Mesenteric fat pad (tissue), 1 donor: Measurements from ENCODE around the gene FOXN3. TPM values are rescaled to one million over a fixed set of nuclear protein-coding genes. Genes with fewer than 3 reads are reported as not detected.

Experiments
- DNase-seq: peaks from one replicate; pipeline ENCODE4 v3.0.0-alpha.2; 2020; ENCODE audit warnings: low spot score
- total RNA-seq: library from RNA; stranded (reverse); fragmentation: NEBNext Ultra II Directional; extraction: Animal tissue kit (Norgen Biotek cat#: 25700); gene quantifications from one replicate; pipeline ENCODE4 v1.2.1, GENCODE V29; 2021
- donor health status: DM: yes; HTN: yes; CAD: no.

The FOXN3 gene
- total RNA-seq, 1 donor from 2014 or later, result 136 TPM

- DNase-seq, result no peak
These were observed 132.5 kb downstream of the FOXN3 start for GRCh38 chr14:89284333-89285058.

GRCh38 chr14:89283327-89284060 is 133.5 kb downstream of the FOXN3 start:
- no peak for DNase-seq

- DNase-seq, result no peak
These were observed 134.8 kb downstream of the FOXN3 start for GRCh38 chr14:89282191-89282590.

GRCh38 chr14:89280600-89280999 is 136.4 kb downstream of the FOXN3 start:
- DNase-seq, result no peak

GRCh38 chr14:89279649-89280232 is 137.3 kb downstream of the FOXN3 start:
- DNase-seq, result no peak

- DNase-seq, result no peak
These were observed 139.8 kb downstream of the FOXN3 start for GRCh38 chr14:89277203-89277602.

- DNase-seq, result no peak
These were observed 140.5 kb downstream of the FOXN3 start for GRCh38 chr14:89276424-89276975.

GRCh38 chr14:89270439-89271227 is 146.4 kb downstream of the FOXN3 start:
- no peak for DNase-seq

- no peak for DNase-seq
These were observed 147.6 kb downstream of the FOXN3 start for GRCh38 chr14:89269404-89269803.

- DNase-seq, result no peak
These were observed 148.5 kb downstream of the FOXN3 start for GRCh38 chr14:89268514-89268913.

GRCh38 chr14:89267656-89268055 is 149.4 kb downstream of the FOXN3 start:
- no peak for DNase-seq

GRCh38 chr14:89267163-89267562 is 149.9 kb downstream of the FOXN3 start:
- no peak for DNase-seq

- DNase-seq, result no peak
These were observed 150.3 kb downstream of the FOXN3 start for GRCh38 chr14:89266754-89267153.

- no peak for DNase-seq
These were observed 151.8 kb downstream of the FOXN3 start for GRCh38 chr14:89265234-89265633.

GRCh38 chr14:89264196-89264800 is 152.7 kb downstream of the FOXN3 start:
- DNase-seq, result no peak

GRCh38 chr14:89262041-89262440 is 155.0 kb downstream of the FOXN3 start:
- no peak for DNase-seq

- DNase-seq, result no peak
These were observed 156.1 kb downstream of the FOXN3 start for GRCh38 chr14:89260898-89261297.

GRCh38 chr14:89259951-89260609 is 157.0 kb downstream of the FOXN3 start:
- DNase-seq, result no peak

- no peak for DNase-seq
These were observed 158.2 kb downstream of the FOXN3 start for GRCh38 chr14:89258728-89259273.

GRCh38 chr14:89256951-89257350 is 160.1 kb downstream of the FOXN3 start:
- no peak for DNase-seq
